SK-N-SH (cell line): ENCODE data around the gene CDK6.

Experiments used
- CHD2 ChIP-seq: fragments of 150-350 bp; IDR thresholded peaks from 2 replicates; pipeline ENCODE4 v1.6.1; 2018; ENCODE audit warnings: low read length; ENCODE audit not compliant: partially characterized antibody
- CTCF ChIP-seq: fragments of 200-600 bp; sonication (generic); IDR thresholded peaks from 2 replicates; pipeline ENCODE4 v1.6.1; 2017; ENCODE audit warnings: antibody characterized with exemption, mild to moderate bottlenecking, moderate library complexity
- EP300 ChIP-seq, 2 experiments: IDR thresholded peaks; 2 replicates each; pipeline versions ENCODE4 v1.4.0 to v1.6.1; 2012; ENCODE audit warnings: borderline replicate concordance in 1 of 2, low read depth in 1 of 2, low read length in 1 of 2
- EZH2phosphoT487 ChIP-seq: fragments of 200-600 bp; sonication (generic); IDR thresholded peaks from 2 replicates; pipeline ENCODE4 v1.6.1; 2017; ENCODE audit warnings: low read depth, mixed run types, mild to moderate bottlenecking, antibody characterized with exemption, moderate library complexity, borderline replicate concordance
- FOSL2 ChIP-seq: IDR thresholded peaks from 2 replicates; pipeline ENCODE4 v1.4.0; 2012; ENCODE audit warnings: low read depth, mild to moderate bottlenecking, moderate library complexity, borderline replicate concordance
- MAX ChIP-seq: IDR thresholded peaks from 2 replicates; pipeline ENCODE4 v1.4.0; 2012; ENCODE audit warnings: low read depth
- POLR2AphosphoS5 ChIP-seq: IDR thresholded peaks from 2 replicates; pipeline ENCODE4 v1.6.1; 2012; ENCODE audit warnings: low read depth, low read length
- REST ChIP-seq: IDR thresholded peaks from 2 replicates; pipeline ENCODE4 v1.6.1; 2012; ENCODE audit warnings: mild to moderate bottlenecking, low read depth, low read length, moderate library complexity
- RFX5 ChIP-seq: IDR thresholded peaks from 2 replicates; pipeline ENCODE4 v1.6.1; 2012; ENCODE audit warnings: mild to moderate bottlenecking, improper control_type of control experiment, low read length
- USF2 ChIP-seq: fragments of 150-350 bp; IDR thresholded peaks from 2 replicates; pipeline ENCODE4 v1.6.1; 2017; ENCODE audit warnings: antibody characterized with exemption, low read length, low read depth, borderline replicate concordance
- YY1 ChIP-seq: IDR thresholded peaks from 2 replicates; pipeline ENCODE4 v1.4.0; 2012; ENCODE audit warnings: low read depth, mild to moderate bottlenecking

- TF ChIP-seq CTCF (no peak), MAX (no peak), POLR2AphosphoS5 (no peak), REST (no peak), EZH2phosphoT487 (no peak), USF2 (no peak), EP300 (IDR thresholded peaks at IDR 0.05; ENCODE audit: borderline replicate concordance in 1 of 2, low read depth in 1 of 2, low read length in 1 of 2) (no peak), YY1 (no peak), CHD2 (no peak), FOSL2 (no peak), RFX5 (no peak)
Measured at GRCh38 chr7:92782855-92783254, 53.5 kb downstream of the CDK6 start.
